A549 (cell line): ENCODE measurements around the gene MDGA2. TPM values are rescaled to one million over a fixed set of nuclear protein-coding genes. Genes with fewer than 3 reads are reported as not detected.

Experiments used
- ATAC-seq, 2 experiments: fragments of 200-7000 bp in 1 of 2; fragments of >200 bp in 1 of 2; cut with Nextera tagmentation in 1 of 2; cut with Tn5 transposase in 1 of 2; 3 replicates each; pipeline versions ENCODE4 v1.8.0 to v1.9.1; 2018 to 2020; ENCODE audit warnings: mild to moderate bottlenecking in 1 of 2, moderate library complexity in 1 of 2
- CTCF ChIA-PET: fragments of 300-600 bp; sonication (Branson Sonifier 250); formaldehyde crosslinking; extraction: SDS; loops from one replicate; lab custom pipeline; 2021; ENCODE audit warnings: antibody characterized with exemption, inconsistent platforms; lab: Yijun Ruan, JAX
- POLR2A ChIA-PET: fragments of 350-600 bp; formaldehyde crosslinking; extraction: SDS; loops from one replicate; lab custom pipeline; 2021; ENCODE audit warnings: antibody characterized with exemption, inconsistent platforms; lab: Yijun Ruan, JAX
- DNase-seq, 2 experiments: peaks; one replicate each; pipeline versions ENCODE4 v3.0.0 to v3.0.0-alpha.2; 2011 to 2016; ENCODE audit warnings: low read depth in 1 of 2, low spot score in 1 of 2
- FAIRE-seq: peaks from 2 replicates; lab custom pipeline; 2011; peaks lifted over from hg19 to GRCh38; lab: Jason Lieb, UNC
- H3K27ac ChIP-seq, 2 experiments: fragments of >200 bp; sonication (Bioruptor Twin); formaldehyde crosslinking; 3 replicates each; pipeline ENCODE4 v1.5.1; 2016 to 2017
- H3K4me1 ChIP-seq: fragments of >200 bp; sonication (Bioruptor Twin); formaldehyde crosslinking; 3 replicates; pipeline ENCODE4 v1.6.1; 2016
- H3K4me2 ChIP-seq: fragments of >200 bp; sonication (Bioruptor Twin); formaldehyde crosslinking; 3 replicates; pipeline ENCODE4 v1.6.1; 2016
- H3K4me3 ChIP-seq: fragments of >200 bp; sonication (Bioruptor Twin); formaldehyde crosslinking; 3 replicates; pipeline ENCODE4 v1.5.1; 2016
- H3K9me3 ChIP-seq: fragments of >200 bp; sonication (Bioruptor Twin); formaldehyde crosslinking; 3 replicates; pipeline ENCODE4 v1.6.1; 2016
- BHLHE40 ChIP-seq: IDR thresholded peaks from 2 replicates; pipeline ENCODE4 v1.6.1; 2012; ENCODE audit warnings: low read depth, low read length, inconsistent platforms
- CTCF ChIP-seq: fragments of >200 bp; sonication (Bioruptor Twin); formaldehyde crosslinking; IDR thresholded peaks from 3 replicates; pipeline ENCODE4 v1.5.1; 2016
- E2F6 ChIP-seq: IDR thresholded peaks from 2 replicates; pipeline ENCODE4 v1.6.1; 2012; ENCODE audit warnings: low read depth, borderline replicate concordance
- EP300 ChIP-seq, 2 experiments: fragments of >200 bp; sonication (Bioruptor Twin); formaldehyde crosslinking; IDR thresholded peaks; 2 replicates in 1 of 2; 3 replicates in 1 of 2; pipeline ENCODE4 v1.6.1; 2016 to 2017
- FOXS1 ChIP-seq: fragments of 250-450 bp; sonication (Bioruptor Pico); IDR thresholded peaks from 2 replicates; pipeline ENCODE4 v1.5.0; 2020; ENCODE audit warnings: mild to moderate bottlenecking, moderate library complexity
- HOXA7 ChIP-seq: fragments of 250-450 bp; sonication (Bioruptor Pico); IDR thresholded peaks from 2 replicates; pipeline ENCODE4 v1.5.0; 2020; ENCODE audit warnings: mild to moderate bottlenecking, moderate library complexity
- HOXB13 ChIP-seq: fragments of 250-450 bp; sonication (Bioruptor Pico); IDR thresholded peaks from 2 replicates; pipeline ENCODE4 v1.5.0; 2020; ENCODE audit warnings: low read depth, mild to moderate bottlenecking, moderate library complexity
- JUNB ChIP-seq: fragments of >200 bp; sonication (Bioruptor Twin); formaldehyde crosslinking; IDR thresholded peaks from 2 replicates; pipeline ENCODE4 v1.6.1; 2016
- KDM1A ChIP-seq: fragments of 200-600 bp; sonication (generic); IDR thresholded peaks from 2 replicates; pipeline ENCODE4 v1.6.1; 2016; ENCODE audit warnings: low read depth, mild to moderate bottlenecking
- KDM5A ChIP-seq: fragments of 200-600 bp; sonication (generic); IDR thresholded peaks from 2 replicates; pipeline ENCODE4 v1.6.1; 2016; ENCODE audit warnings: antibody characterized with exemption, mild to moderate bottlenecking
- MAFK ChIP-seq: fragments of 450-650 bp; IDR thresholded peaks from 2 replicates; pipeline ENCODE4 v1.6.1; 2014; ENCODE audit not compliant: partially characterized antibody
- MYC ChIP-seq: IDR thresholded peaks from 2 replicates; pipeline ENCODE4 v1.6.1; 2012; ENCODE audit warnings: mild to moderate bottlenecking, inconsistent platforms, low read length, improper control_type of control experiment, borderline replicate concordance
- NFE2L2 ChIP-seq: fragments of 150-350 bp; conservative IDR thresholded peaks from 2 replicates; pipeline ENCODE4 v1.6.1; 2014; ENCODE audit warnings: low read length
- NPAS2 ChIP-seq: fragments of 250-450 bp; sonication (Bioruptor Pico); IDR thresholded peaks from 2 replicates; pipeline ENCODE4 v1.8.0; 2022; ENCODE audit warnings: mild to moderate bottlenecking, moderate library complexity, borderline replicate concordance
- POLR2A ChIP-seq: IDR thresholded peaks from 2 replicates; pipeline ENCODE4 v1.6.1; 2012; ENCODE audit warnings: mild to moderate bottlenecking, low read length
- POLR2AphosphoS2 ChIP-seq: conservative IDR thresholded peaks from 2 replicates; pipeline ENCODE4 v1.6.1; 2012; ENCODE audit warnings: low read length, improper control_type of control experiment, inconsistent platforms
- RFX5 ChIP-seq: fragments of 450-650 bp; IDR thresholded peaks from 2 replicates; pipeline ENCODE4 v1.7.1; 2014; ENCODE audit warnings: antibody characterized with exemption, mild to moderate bottlenecking, moderate library complexity
- RNF2 ChIP-seq: fragments of 200-600 bp; sonication (generic); IDR thresholded peaks from 2 replicates; pipeline ENCODE4 v1.6.1; 2016; ENCODE audit warnings: low read depth, mild to moderate bottlenecking, antibody characterized with exemption, moderate library complexity, borderline replicate concordance
- SREBF2 ChIP-seq: fragments of 450-650 bp; IDR thresholded peaks from 2 replicates; pipeline ENCODE4 v1.6.1; 2014; ENCODE audit warnings: mild to moderate bottlenecking, moderate library complexity
- USF2 ChIP-seq: fragments of 450-650 bp; IDR thresholded peaks from 2 replicates; pipeline ENCODE4 v1.6.1; 2014; ENCODE audit warnings: antibody characterized with exemption
- ZC3H11A ChIP-seq: fragments of 450-650 bp; IDR thresholded peaks from 2 replicates; pipeline ENCODE4 v1.6.1; 2014; ENCODE audit warnings: antibody characterized with exemption, mild to moderate bottlenecking
- ZFP36 ChIP-seq: fragments of 450-650 bp; IDR thresholded peaks from 2 replicates; pipeline ENCODE4 v1.6.1; 2014; ENCODE audit warnings: borderline replicate concordance; ENCODE audit not compliant: partially characterized antibody
- ZNF302 ChIP-seq: fragments of 250-450 bp; sonication (Bioruptor Pico); IDR thresholded peaks from 2 replicates; pipeline ENCODE4 v1.9.0; 2021; ENCODE audit warnings: inconsistent platforms, mild to moderate bottlenecking, moderate library complexity
- WGBS: methylation state at CpG from one replicate; pipeline ENCODE4 v1.1.6; 2017; ENCODE audit errors: missing lambda C conversion rate; 5-methylcytosine and 5-hydroxymethylcytosine counted together
- polyA plus RNA-seq, 4 experiments: library from polyadenylated mRNA; depleted of rRNA in 3 of 4; stranded (reverse); fragments of >200 nt; fragmentation: RNase III in 1 of 4; extraction: RNeasy Plus Mini Kit Qiagen cat#74134 plus additional on column Dnase treatment in 1 of 4; gene quantifications; 2 replicates in 3 of 4; 3 replicates in 1 of 4; pipeline ENCODE4 v1.2.3, GENCODE V29; 2011 to 2017
- TF ChIP-seq, protein P1 (sequence below): fragments of >200 bp; sonication (Bioruptor Twin); formaldehyde crosslinking; IDR thresholded peaks from 2 replicates; pipeline ENCODE4 v1.6.1; 2016
- TF ChIP-seq, protein P2 (sequence below): fragments of 150-350 bp; IDR thresholded peaks from 2 replicates; pipeline ENCODE4 v1.6.1; 2014; ENCODE audit warnings: low read depth, mild to moderate bottlenecking, low read length

Gene MDGA2
- polyA plus RNA-seq, 2 of the 4 experiments (the other 2 are of a cell fraction) = 0.08 to 0.12 TPM

DNA sequence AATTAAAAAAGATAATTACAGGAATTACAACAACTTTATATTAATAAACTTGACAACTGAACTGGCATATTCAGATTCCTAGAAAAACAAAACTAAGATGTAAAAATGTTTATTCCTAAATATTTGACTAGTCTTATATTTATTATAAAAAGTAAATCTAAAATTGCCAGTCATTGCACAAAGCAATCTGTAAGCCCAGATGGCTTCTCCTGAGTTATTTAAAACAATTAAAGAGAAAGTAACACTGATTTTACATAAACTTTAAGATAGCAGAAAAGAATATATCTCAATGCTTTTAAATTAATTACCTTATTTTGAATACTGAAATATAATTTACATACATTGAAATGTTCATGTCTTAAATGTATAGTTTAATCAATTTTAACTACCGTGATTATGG is 589.7 kb downstream of the MDGA2 start:
- no peak overlapping the region for H3K4me2 ChIP-seq
- ATAC-seq (no peak), DNase-seq (no peak), FAIRE-seq (no peak)
- no peaks in the 10 kb centered on the region for H3K9me3 ChIP-seq
- no peak overlapping the region for H3K27ac ChIP-seq
- 16% methylated on average over 1 of the region's 1 CpG for WGBS
- no peaks in the 10 kb centered on the region for H3K4me1 ChIP-seq
- POLR2A ChIA-PET = no interaction called here
- TF ChIP-seq ZFP36 = no peak
- TF ChIP-seq NFE2L2 = peak; percentile 51; the same call in 1 of the 2 replicates
- CTCF ChIA-PET = no interaction called here
- H3K4me3 ChIP-seq = no peak overlapping the region

DNA sequence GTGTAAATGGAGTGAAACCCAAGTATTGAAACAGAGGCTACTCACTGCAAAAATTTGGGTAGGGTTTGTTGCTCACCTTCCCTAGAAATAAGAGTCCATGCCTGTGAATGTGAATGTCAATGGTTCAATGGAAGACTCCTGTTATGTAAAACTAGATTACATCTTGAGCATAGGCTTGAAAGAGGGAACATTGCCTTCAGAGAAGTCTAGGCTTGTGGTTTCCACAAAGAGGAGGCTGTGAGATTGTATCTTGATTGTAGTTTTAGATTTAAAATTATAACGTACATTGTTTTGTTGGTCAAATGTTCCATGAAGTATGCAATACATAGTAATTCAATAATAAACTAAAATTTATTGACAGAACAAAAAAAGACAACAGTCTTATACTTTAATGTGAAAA is 610.1 kb downstream of the MDGA2 start:
- Histone ChIP-seq H3K27ac (no peak overlapping the region), H3K4me3 (no peak overlapping the region), H3K4me2 (no peak overlapping the region), H3K4me1 (no peaks in the 10 kb centered on the region), H3K9me3 (no peaks in the 10 kb centered on the region)
- ChIA-PET CTCF (no interaction called here), POLR2A (no interaction called here)
- ATAC-seq (no peak), FAIRE-seq (no peak), DNase-seq (no peak)
- 6% methylated on average over 1 of the region's 1 CpG for WGBS
- TF ChIP-seq, protein P1, sequence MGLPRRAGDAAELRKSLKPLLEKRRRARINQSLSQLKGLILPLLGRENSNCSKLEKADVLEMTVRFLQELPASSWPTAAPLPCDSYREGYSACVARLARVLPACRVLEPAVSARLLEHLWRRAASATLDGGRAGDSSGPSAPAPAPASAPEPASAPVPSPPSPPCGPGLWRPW = no peak
- TF ChIP-seq MAFK (no peak), MYC (no peak), RFX5 (no peak), BHLHE40 (no peak), NPAS2 (no peak), E2F6 (no peak), POLR2AphosphoS2 (no peak), JUNB (no peak), USF2 (no peak), POLR2A (no peak)

- Histone ChIP-seq H3K4me2 (no peak overlapping the region), H3K4me3 (no peak overlapping the region), H3K9me3 (no peaks in the 10 kb centered on the region)
- FAIRE-seq = no peak
- CTCF ChIA-PET = no interaction called here
- DNase-seq = no peak
- 1% methylated on average over 3 of the region's 3 CpGs for WGBS
- peak; percentile 63 for TF ChIP-seq MAFK
- no peak for TF ChIP-seq HOXB13 (CRISPR knock-in tag)
- TF ChIP-seq, all 56 proteins: peak for 1
- Histone ChIP-seq H3K27ac (no peak overlapping the region), H3K4me1 (no peaks in the 10 kb centered on the region)
- ATAC-seq = no peak
- POLR2A ChIA-PET = no interaction called here
Observed at GRCh38 chr14:47060050-47060449, 615.4 kb downstream of the MDGA2 start.

GRCh38 chr14:47057364-47057763 is 618.0 kb downstream of the MDGA2 start:
- DNase-seq (no peak), ATAC-seq (no peak), FAIRE-seq (no peak)
- no peaks in the 10 kb centered on the region for H3K4me1 ChIP-seq
- H3K4me2 ChIP-seq = no peak overlapping the region
- no peak overlapping the region for H3K27ac ChIP-seq
- ChIA-PET POLR2A (no interaction called here), CTCF (no interaction called here)
- TF ChIP-seq ZC3H11A (no peak), HOXA7 (CRISPR knock-in tag) (no peak), FOXS1 (CRISPR knock-in tag) (no peak), EP300 (IDR thresholded peaks at IDR 0.05) (no peak), SREBF2 (no peak), JUNB (no peak), RNF2 (no peak), KDM5A (no peak), MAFK (no peak), ZNF302 (CRISPR knock-in tag) (no peak), BHLHE40 (no peak), HOXB13 (CRISPR knock-in tag) (no peak), CTCF (no peak), NPAS2 (no peak), KDM1A (no peak), POLR2AphosphoS2 (no peak), ZFP36 (no peak), NFE2L2 (no peak)
- TF ChIP-seq, protein P2, sequence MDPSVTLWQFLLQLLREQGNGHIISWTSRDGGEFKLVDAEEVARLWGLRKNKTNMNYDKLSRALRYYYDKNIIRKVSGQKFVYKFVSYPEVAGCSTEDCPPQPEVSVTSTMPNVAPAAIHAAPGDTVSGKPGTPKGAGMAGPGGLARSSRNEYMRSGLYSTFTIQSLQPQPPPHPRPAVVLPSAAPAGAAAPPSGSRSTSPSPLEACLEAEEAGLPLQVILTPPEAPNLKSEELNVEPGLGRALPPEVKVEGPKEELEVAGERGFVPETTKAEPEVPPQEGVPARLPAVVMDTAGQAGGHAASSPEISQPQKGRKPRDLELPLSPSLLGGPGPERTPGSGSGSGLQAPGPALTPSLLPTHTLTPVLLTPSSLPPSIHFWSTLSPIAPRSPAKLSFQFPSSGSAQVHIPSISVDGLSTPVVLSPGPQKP = no peak
- H3K4me3 ChIP-seq = no peak overlapping the region
- H3K9me3 ChIP-seq = no peaks in the 10 kb centered on the region
